PC-9 (cell line): ENCODE measurements around the gene MCM5. TPM values are rescaled to one million over a fixed set of nuclear protein-coding genes. Genes with fewer than 3 reads are reported as not detected.

ENCODE experiments used
- BruUV-seq: library from RNA; stranded (reverse); fragments of 400-500 nt; replicated peaks from 2 replicates; lab custom pipeline; 2021; lab: Mats Ljungman, UMichigan
- CTCF ChIA-PET: fragments of 300-600 bp; sonication (Branson Sonifier 250); formaldehyde crosslinking; loops from one replicate; lab custom pipeline; 2022; ENCODE audit warnings: antibody characterized with exemption; lab: Charles Lee
- POLR2A ChIA-PET: fragments of 300-600 bp; sonication (Branson Sonifier 250); formaldehyde crosslinking; loops from one replicate; lab custom pipeline; 2022; ENCODE audit warnings: antibody characterized with exemption; ENCODE audit not compliant: unreplicated experiment; lab: Charles Lee
- DNase-seq, 2 experiments: peaks; one replicate each; pipeline versions ENCODE4 v3.0.0 to v3.0.0-alpha.2; 2015 to 2022; ENCODE audit warnings: mixed read lengths in 1 of 2
- H2AFZ ChIP-seq: fragments of 200-600 bp; sonication (generic); 2 replicates; pipeline ENCODE4 v1.8.1; 2017; ENCODE audit warnings: antibody characterized with exemption
- H3F3A ChIP-seq: fragments of 200-600 bp; sonication (generic); 2 replicates; pipeline ENCODE4 v1.8.1; 2017; ENCODE audit warnings: antibody characterized with exemption, mild to moderate bottlenecking, low read depth; ENCODE audit not compliant: insufficient read depth
- H3K27ac ChIP-seq: fragments of 200-600 bp; sonication (generic); 2 replicates; pipeline ENCODE4 v1.6.1; 2016; ENCODE audit warnings: mixed run types
- H3K27me3 ChIP-seq: fragments of 200-600 bp; sonication (generic); 2 replicates; pipeline ENCODE4 v1.6.1; 2016; ENCODE audit warnings: low read depth, mixed run types; ENCODE audit not compliant: insufficient read depth
- H3K36me3 ChIP-seq: fragments of 200-600 bp; sonication (generic); 2 replicates; pipeline ENCODE4 v1.6.1; 2016; ENCODE audit warnings: low read depth, mixed run types
- H3K4me1 ChIP-seq: fragments of 200-600 bp; sonication (generic); replicated peaks from 2 replicates; pipeline ENCODE4 v1.6.1; 2016; ENCODE audit warnings: mixed run types; ENCODE audit not compliant: insufficient read depth
- H3K4me2 ChIP-seq: fragments of 200-600 bp; sonication (generic); 2 replicates; pipeline ENCODE4 v1.6.1; 2017; ENCODE audit warnings: mixed run types
- H3K4me3 ChIP-seq: fragments of 200-600 bp; sonication (generic); 2 replicates; pipeline ENCODE4 v1.6.1; 2016; ENCODE audit warnings: mixed run types
- H3K79me2 ChIP-seq: fragments of 200-600 bp; sonication (generic); 2 replicates; pipeline ENCODE4 v1.6.1; 2017; ENCODE audit warnings: low read depth, mixed run types
- H3K9me2 ChIP-seq: fragments of 200-600 bp; sonication (generic); 2 replicates; pipeline ENCODE4 v1.8.1; 2017; ENCODE audit warnings: mild to moderate bottlenecking; ENCODE audit not compliant: insufficient read depth
- H3K9me3 ChIP-seq: fragments of 200-600 bp; sonication (generic); 2 replicates; pipeline ENCODE4 v1.8.1; 2016; ENCODE audit warnings: low read depth; ENCODE audit not compliant: insufficient read depth
- H4K20me1 ChIP-seq: fragments of 200-600 bp; sonication (generic); 2 replicates; pipeline ENCODE4 v1.8.1; 2017; ENCODE audit not compliant: insufficient read depth
- CTCF ChIP-seq: fragments of 200-600 bp; sonication (generic); conservative IDR thresholded peaks from 2 replicates; pipeline ENCODE4 v1.6.1; 2017; ENCODE audit warnings: mixed run types, antibody characterized with exemption, mild to moderate bottlenecking, moderate library complexity
- EZH2 ChIP-seq: fragments of 200-600 bp; sonication (generic); IDR thresholded peaks from 2 replicates; pipeline ENCODE4 v1.8.0; 2017; ENCODE audit warnings: antibody characterized with exemption, low read depth
- intact Hi-C: fragments of 100-400 bp; cut with micrococcal nuclease; formaldehyde crosslinking; loops from one replicate; pipeline ENCODE4 v1.10.0; 2022; ENCODE audit not compliant: unreplicated experiment
- total RNA-seq: library from RNA; stranded (reverse); gene quantifications from 2 replicates; pipeline ENCODE4 v1.2.3, GENCODE V29; 2021

The MCM5 gene
- total RNA-seq, 1 experiment from 2014 or later = 115 TPM

GRCh38 chr22:35383679-35384071 is 16.3 kb upstream of the MCM5 start:
- intact Hi-C loops = no loop called here
- Histone ChIP-seq H3K4me1 (peaks cover 37% of the 10 kb centered on the region), H4K20me1 (no peaks in the 10 kb centered on the region), H3K4me2 (no peak overlapping the region), H3K27me3 (no peaks in the 10 kb centered on the region), H3F3A (peaks cover 35% of the 10 kb centered on the region), H3K36me3 (peaks cover 6% of the 10 kb centered on the region; the same call in 1 of the 2 replicates), H3K79me2 (0 out of 2 replicates have a peak, but pooled peaks cover 4% of the 10 kb centered on the region), H3K4me3 (no peak overlapping the region), H2AFZ (no peak overlapping the region), H3K9me3 (no peaks in the 10 kb centered on the region), H3K27ac (no peak overlapping the region), H3K9me2 (no peaks in the 10 kb centered on the region)
- DNase-seq = no peak
- ChIA-PET POLR2A (interaction anchor here (0.7 kb wide), 1 partner anchor 10 kb away, joined by 3 read pairs; no protein-coding TSS in a partner anchor), CTCF (no interaction called here)
- no peak for TF ChIP-seq CTCF
- no peak for TF ChIP-seq EZH2
- BruUV-seq = no TSS peak

GRCh38 chr22:35384527-35384926 is 15.4 kb upstream of the MCM5 start:
- intact Hi-C loops = no loop called here
- Histone ChIP-seq H3K4me2 (no peak overlapping the region), H3K4me3 (no peak overlapping the region)

GRCh38 chr22:35384975-35385588 is 14.9 kb upstream of the MCM5 start:
- Histone ChIP-seq H3K79me2 (0 out of 2 replicates have a peak, but pooled peaks cover 4% of the 10 kb centered on the region), H3K4me2 (no peak overlapping the region), H3K27me3 (no peaks in the 10 kb centered on the region), H4K20me1 (no peaks in the 10 kb centered on the region), H3F3A (peaks cover 21% of the 10 kb centered on the region), H2AFZ (no peak overlapping the region), H3K9me2 (no peaks in the 10 kb centered on the region), H3K27ac (no peak overlapping the region), H3K4me3 (no peak overlapping the region), H3K36me3 (peaks cover 6% of the 10 kb centered on the region; the same call in 1 of the 2 replicates), H3K4me1 (peaks cover 23% of the 10 kb centered on the region), H3K9me3 (no peaks in the 10 kb centered on the region)
- no peak for TF ChIP-seq EZH2
- TF ChIP-seq CTCF = no peak
- POLR2A ChIA-PET = no interaction called here
- no peak for DNase-seq
- intact Hi-C loops = no loop called here
- no TSS peak for BruUV-seq
- CTCF ChIA-PET = interaction anchor here (0.5 to 0.7 kb wide), 3 partner anchors 154 to 1010 kb away, joined by 3 to 11 read pairs (median 7); no protein-coding TSS in a partner anchor

More at GRCh38 chr22:35384527-35384926, 15.4 kb upstream of the MCM5 start:
- Histone ChIP-seq H3K27ac (no peak overlapping the region), H4K20me1 (no peaks in the 10 kb centered on the region), H3K9me2 (no peaks in the 10 kb centered on the region), H3K36me3 (peaks cover 6% of the 10 kb centered on the region; the same call in 1 of the 2 replicates), H3K79me2 (0 out of 2 replicates have a peak, but pooled peaks cover 4% of the 10 kb centered on the region), H3K4me1 (peaks cover 29% of the 10 kb centered on the region), H3K9me3 (no peaks in the 10 kb centered on the region), H2AFZ (no peak overlapping the region), H3F3A (peaks cover 27% of the 10 kb centered on the region), H3K27me3 (no peaks in the 10 kb centered on the region)
- no TSS peak for BruUV-seq
- TF ChIP-seq CTCF (no peak), EZH2 (no peak)
- DNase-seq = no peak
- ChIA-PET CTCF (interaction anchor here (0.6 kb wide), 1 partner anchor 1009 kb away, joined by 3 read pairs; no protein-coding TSS in a partner anchor), POLR2A (no interaction called here)
